HG03442 (cell line): ENCODE data around the gene MAP2K6.

Source experiments
- ATAC-seq: cut with Tn5 transposase; IDR thresholded peaks from one replicate; pipeline ENCODE4 v1.9.1; 2021; ENCODE audit warnings: mild to moderate bottlenecking, moderate library complexity; ENCODE audit not compliant: unreplicated experiment

The MAP2K6 gene

DNA sequence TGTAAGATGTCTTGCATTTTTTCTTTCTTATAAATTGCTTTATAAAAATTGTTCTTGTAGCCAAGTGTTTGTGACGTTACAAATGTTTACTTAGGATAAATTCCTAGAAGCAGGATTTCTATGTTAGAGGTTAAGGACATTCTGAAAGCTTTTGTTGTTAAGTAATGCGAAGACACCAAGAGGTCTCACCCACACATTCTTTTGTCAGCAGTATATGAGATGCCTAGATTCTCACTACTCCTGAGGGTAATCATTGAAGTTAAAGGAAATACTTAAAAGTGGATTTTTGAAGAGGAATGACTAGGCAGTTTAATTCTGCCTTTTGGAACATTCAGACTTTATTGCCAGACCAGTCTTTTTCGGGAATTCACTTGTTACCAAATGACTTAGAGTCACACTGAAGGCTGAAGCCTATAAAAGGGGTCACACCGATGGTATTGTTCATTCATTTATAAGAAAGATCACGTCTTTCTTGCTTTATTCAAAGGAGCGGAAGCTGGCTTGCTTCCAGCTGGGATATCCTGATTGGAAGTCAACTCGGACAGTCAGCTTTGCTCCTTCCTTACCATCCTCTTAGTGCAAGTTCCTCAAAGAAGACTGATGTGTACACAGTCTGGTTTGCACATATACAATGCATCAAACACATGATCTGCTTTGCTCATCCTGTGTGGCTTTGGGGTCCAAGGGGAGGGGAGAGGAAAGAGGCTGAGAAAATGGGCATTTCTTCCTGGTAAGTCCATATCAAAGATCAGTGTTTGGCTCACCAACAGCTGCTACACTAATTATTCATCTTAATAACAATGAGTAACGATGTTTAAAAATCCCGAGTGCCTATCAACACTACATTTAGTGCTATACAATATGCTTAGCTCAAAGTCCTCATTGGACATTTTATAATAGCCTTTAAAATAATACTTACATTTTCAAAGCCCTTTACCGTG, 160.0 kb downstream of the MAP2K6 start:
- no peak for ATAC-seq

GRCh38 chr17:69575346-69575761, 160.9 kb downstream of the MAP2K6 start:
- ATAC-seq: no peak

- no peak for ATAC-seq
Measured at GRCh38 chr17:69577098-69577497, 162.6 kb downstream of the MAP2K6 start.

- ATAC-seq: no peak
Measured at GRCh38 chr17:69578385-69578936, 164.0 kb downstream of the MAP2K6 start.

GRCh38 chr17:69579961-69580677, 165.6 kb downstream of the MAP2K6 start:
- ATAC-seq: no peak

DNA sequence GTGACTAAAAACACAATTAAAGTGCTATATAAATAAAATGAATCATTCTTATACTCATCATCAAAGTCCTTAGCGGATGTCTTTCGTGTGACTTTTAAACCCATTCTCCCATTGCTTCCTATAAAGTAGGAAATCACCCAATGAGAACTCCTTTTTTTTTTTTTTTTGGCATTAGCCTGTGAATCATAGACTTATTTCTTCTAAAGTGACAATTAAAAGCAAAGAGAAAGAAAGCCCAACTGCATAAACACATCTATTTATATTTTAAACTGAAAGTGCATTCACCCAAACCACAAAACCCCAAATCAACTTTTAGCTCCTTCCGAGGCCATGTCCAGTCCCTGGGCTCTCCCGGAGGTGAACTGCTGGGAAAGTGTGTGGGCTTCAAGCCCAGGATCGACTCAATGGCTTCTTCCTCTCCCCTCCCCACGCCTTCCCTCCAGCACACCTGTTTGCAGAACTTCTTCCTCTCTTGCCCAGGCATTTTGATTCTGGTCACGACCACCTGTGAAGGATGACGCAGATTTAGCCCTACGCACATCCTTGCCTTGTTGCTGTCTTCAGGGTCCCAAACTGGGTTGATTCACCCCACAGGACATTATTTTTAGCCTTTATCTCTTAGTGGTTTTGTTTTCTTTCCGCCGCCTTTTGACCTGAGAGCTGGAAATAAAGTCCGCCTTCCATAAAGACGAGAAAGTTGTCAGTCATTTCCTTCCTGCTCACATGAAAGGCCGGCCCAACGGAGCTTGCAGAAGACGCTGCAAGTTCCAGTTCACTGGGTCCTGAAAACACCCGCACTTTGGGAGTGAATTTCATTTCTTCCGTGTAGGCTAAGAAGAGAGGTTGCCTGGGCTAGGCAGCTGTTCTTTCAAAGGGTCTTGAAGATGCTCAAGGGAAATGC, 166.8 kb downstream of the MAP2K6 start:
- peak; percentile 73 for ATAC-seq

- no peak for ATAC-seq
Measured at GRCh38 chr17:69588316-69588715, 173.8 kb downstream of the MAP2K6 start.

- ATAC-seq: no peak
Measured at GRCh38 chr17:69588827-69589239, 174.3 kb downstream of the MAP2K6 start.

- no peak for ATAC-seq
Measured at GRCh38 chr17:69590671-69591070, 176.2 kb downstream of the MAP2K6 start.

- no peak for ATAC-seq
Measured at GRCh38 chr17:69592692-69593350, 178.3 kb downstream of the MAP2K6 start.

GRCh38 chr17:69593351-69593715, 178.8 kb downstream of the MAP2K6 start:
- ATAC-seq: no peak

GRCh38 chr17:69593716-69594115, 179.2 kb downstream of the MAP2K6 start:
- ATAC-seq: no peak

DNA sequence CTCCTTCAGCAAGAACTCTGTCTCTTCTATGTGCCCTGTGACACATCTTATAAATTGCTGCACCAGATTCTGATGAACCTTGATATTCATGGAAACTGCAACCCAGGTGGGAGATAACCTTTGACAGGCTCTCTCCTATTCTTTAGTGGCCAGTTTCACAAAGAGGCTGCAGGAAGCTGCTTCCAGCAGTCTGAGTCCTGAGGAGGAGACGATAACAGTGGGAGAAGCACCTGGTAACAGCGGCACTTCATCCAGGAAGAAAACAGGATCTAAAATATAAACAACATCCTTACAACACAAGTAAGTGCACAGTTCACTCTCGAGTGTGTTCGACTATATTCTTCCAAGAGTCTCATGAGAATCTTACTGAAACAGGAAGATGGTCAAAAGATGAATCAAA, 180.1 kb downstream of the MAP2K6 start:
- ATAC-seq: no peak

GRCh38 chr17:69596141-69596540, 181.6 kb downstream of the MAP2K6 start:
- no peak for ATAC-seq

- ATAC-seq: no peak
Measured at GRCh38 chr17:69597898-69598692, 183.6 kb downstream of the MAP2K6 start.

- ATAC-seq: no peak
Measured at GRCh38 chr17:69602972-69603371, 188.5 kb downstream of the MAP2K6 start.
